Measurements from ENCODE around the gene ACAP1. TPM values are rescaled to one million over a fixed set of nuclear protein-coding genes. Genes with fewer than 3 reads are reported as not detected.

ACAP1 gene
- total RNA-seq, 1 donor from 2014 or later: 1.3 TPM

DNA sequence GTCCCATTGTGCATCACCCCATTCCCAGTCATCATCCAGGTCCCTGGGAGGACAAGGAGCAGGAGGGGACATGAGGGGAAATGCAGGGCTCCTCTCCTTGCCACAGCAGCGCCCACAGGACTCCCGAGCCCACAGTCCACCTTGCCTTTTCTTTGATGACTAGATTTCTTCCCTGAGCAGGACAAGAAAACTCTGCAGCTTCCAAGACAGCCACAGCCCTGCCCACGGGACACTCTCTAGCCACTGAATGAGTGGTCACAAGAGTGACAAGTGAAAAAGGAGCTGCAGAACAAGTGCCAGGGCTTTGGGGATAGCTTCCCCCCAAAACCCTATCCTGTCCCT, 11.9 kb upstream of the ACAP1 start:
- Mint-ChIP-seq H3K27ac (ENCODE audit: unreplicated experiment) (no peak overlapping the region), H3K27me3 (ENCODE audit: low read depth) (no peaks in the 10 kb centered on the region), H3K4me1 (peaks cover 14% of the 10 kb centered on the region), H3K36me3 (ENCODE audit: low read depth) (peaks cover 3% of the 10 kb centered on the region), H3K4me3 (peak overlapping the region; percentile 79), H3K9me3 (no peaks in the 10 kb centered on the region)
- DNase-seq (ENCODE audit: low read depth, low spot score): no peak
- TF ChIP-seq, protein P1, sequence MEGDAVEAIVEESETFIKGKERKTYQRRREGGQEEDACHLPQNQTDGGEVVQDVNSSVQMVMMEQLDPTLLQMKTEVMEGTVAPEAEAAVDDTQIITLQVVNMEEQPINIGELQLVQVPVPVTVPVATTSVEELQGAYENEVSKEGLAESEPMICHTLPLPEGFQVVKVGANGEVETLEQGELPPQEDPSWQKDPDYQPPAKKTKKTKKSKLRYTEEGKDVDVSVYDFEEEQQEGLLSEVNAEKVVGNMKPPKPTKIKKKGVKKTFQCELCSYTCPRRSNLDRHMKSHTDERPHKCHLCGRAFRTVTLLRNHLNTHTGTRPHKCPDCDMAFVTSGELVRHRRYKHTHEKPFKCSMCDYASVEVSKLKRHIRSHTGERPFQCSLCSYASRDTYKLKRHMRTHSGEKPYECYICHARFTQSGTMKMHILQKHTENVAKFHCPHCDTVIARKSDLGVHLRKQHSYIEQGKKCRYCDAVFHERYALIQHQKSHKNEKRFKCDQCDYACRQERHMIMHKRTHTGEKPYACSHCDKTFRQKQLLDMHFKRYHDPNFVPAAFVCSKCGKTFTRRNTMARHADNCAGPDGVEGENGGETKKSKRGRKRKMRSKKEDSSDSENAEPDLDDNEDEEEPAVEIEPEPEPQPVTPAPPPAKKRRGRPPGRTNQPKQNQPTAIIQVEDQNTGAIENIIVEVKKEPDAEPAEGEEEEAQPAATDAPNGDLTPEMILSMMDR (conservative IDR thresholded peaks at IDR 0.05): no peak

DNA sequence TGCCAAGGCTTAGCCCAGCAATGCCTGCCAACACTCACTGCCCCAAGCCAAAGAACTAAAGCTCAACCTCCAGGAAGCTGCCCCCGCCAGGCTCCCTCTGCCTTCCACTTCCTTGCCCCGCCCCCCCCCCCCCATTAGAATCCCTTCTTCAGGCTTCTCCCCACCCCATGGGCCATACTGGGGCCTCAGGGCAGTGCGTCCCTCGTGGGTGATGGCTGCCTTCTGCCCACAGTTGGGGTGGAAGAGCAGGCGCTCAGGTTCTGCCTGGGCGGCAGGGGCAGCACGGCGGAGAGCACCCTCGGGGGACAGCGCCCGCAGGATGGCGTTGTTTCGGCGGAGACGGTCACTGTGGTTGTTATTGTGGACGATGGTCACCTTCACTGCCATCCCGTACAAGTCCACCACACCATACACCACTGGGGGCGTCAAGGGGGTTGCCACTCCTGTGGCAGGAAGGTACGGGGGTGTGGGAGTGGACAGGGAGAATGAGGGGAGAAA, 11.2 kb upstream of the ACAP1 start:
- H3K4me3 Mint-ChIP-seq: peak overlapping the region; percentile 47
- TF ChIP-seq, protein P1 (conservative IDR thresholded peaks at IDR 0.05): no peak
- no peak overlapping the region for H3K27ac Mint-ChIP-seq (ENCODE audit: unreplicated experiment)
- peaks cover 3% of the 10 kb centered on the region for H3K36me3 Mint-ChIP-seq (ENCODE audit: low read depth)
- H3K9me3 Mint-ChIP-seq: no peaks in the 10 kb centered on the region
- no peaks in the 10 kb centered on the region for H3K27me3 Mint-ChIP-seq (ENCODE audit: low read depth)
- DNase-seq (ENCODE audit: low read depth, low spot score): no peak
- H3K4me1 Mint-ChIP-seq: peaks cover 20% of the 10 kb centered on the region

DNA sequence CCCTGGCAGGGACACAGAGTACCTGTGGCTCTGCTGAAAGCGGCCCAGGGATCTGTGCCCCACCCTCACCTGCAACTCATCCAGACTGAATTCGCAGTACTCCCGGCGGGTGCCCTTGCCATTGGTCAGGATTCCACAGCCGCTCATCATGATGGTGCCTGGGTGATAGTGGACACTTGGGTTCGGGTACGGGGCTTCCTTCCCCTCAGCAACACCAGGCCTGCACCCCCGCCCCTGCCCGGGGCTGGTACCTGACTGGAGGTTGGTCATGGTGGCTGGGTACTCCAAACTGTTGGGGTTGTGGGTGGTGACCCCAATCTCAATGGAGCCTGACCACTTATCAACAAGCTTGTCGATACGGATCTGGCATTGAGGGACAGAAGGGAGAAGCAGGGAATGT, 10.1 kb upstream of the ACAP1 start:
- DNase-seq (ENCODE audit: low read depth, low spot score): no peak
- Mint-ChIP-seq H3K36me3 (ENCODE audit: low read depth) (peaks cover 3% of the 10 kb centered on the region), H3K4me3 (peak overlapping the region; percentile 72), H3K27ac (ENCODE audit: unreplicated experiment) (no peak overlapping the region), H3K27me3 (ENCODE audit: low read depth) (no peaks in the 10 kb centered on the region), H3K9me3 (no peaks in the 10 kb centered on the region), H3K4me1 (peaks cover 22% of the 10 kb centered on the region)
- TF ChIP-seq, protein P1 (conservative IDR thresholded peaks at IDR 0.05): no peak

DNA sequence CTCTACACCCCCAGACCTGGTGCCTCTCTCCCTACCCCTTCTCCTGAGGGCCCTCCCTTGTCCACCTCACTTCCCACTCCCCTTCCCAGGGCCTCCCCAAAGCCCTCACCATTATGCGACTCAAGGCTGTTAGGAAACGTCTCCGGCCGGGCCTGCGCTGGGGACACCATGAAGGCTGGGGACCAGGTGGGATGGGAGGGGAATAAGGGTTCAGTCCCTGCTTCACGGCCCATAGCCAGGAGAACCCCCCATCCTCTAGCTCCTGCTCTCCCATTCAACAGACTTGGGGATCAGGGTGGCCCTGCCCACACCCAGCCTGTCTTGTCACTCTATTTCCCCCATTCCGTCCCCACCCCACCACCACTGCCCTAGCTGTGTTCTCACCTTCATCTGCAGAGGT, 9.3 kb upstream of the ACAP1 start:
- H3K27me3 Mint-ChIP-seq (ENCODE audit: low read depth): no peaks in the 10 kb centered on the region

DNA sequence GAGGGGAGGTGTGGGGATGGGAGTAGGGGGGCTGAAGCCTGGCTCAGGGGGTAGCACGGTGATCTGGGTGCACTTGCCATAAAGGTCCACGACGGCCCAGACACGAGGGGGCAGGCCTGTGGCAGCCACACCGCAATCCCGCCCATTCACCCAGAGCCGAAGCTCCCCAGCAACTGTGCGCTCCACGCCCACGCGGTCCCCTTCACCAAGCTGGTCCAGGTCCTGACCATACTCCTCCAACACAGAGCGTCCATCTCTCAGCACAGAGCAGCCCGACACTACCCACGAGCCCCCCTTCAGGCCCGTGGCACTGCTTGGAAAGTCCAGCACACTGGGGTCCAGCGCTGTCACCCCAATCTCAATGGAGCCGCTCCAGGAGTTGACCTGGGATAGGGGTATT, 8.8 kb upstream of the ACAP1 start:
- H3K4me1 Mint-ChIP-seq: peaks cover 22% of the 10 kb centered on the region
- no peaks in the 10 kb centered on the region for H3K27me3 Mint-ChIP-seq (ENCODE audit: low read depth)
- no peak for DNase-seq (ENCODE audit: low read depth, low spot score)
- peak overlapping the region; percentile 31 for H3K4me3 Mint-ChIP-seq
- H3K27ac Mint-ChIP-seq (ENCODE audit: unreplicated experiment): no peak overlapping the region
- no peaks in the 10 kb centered on the region for H3K9me3 Mint-ChIP-seq
- no peaks in the 10 kb centered on the region for H3K36me3 Mint-ChIP-seq (ENCODE audit: low read depth)
- TF ChIP-seq, protein P1 (conservative IDR thresholded peaks at IDR 0.05): no peak

More for the DNA sequence above, 9.3 kb upstream of the ACAP1 start:
- TF ChIP-seq, protein P1 (conservative IDR thresholded peaks at IDR 0.05): no peak
- no peaks in the 10 kb centered on the region for H3K9me3 Mint-ChIP-seq
- peaks cover 22% of the 10 kb centered on the region for H3K4me1 Mint-ChIP-seq
- no peak overlapping the region for H3K27ac Mint-ChIP-seq (ENCODE audit: unreplicated experiment)
- H3K36me3 Mint-ChIP-seq (ENCODE audit: low read depth): no peaks in the 10 kb centered on the region
- no peak for DNase-seq (ENCODE audit: low read depth, low spot score)
- H3K4me3 Mint-ChIP-seq: peak overlapping the region; percentile 72

DNA sequence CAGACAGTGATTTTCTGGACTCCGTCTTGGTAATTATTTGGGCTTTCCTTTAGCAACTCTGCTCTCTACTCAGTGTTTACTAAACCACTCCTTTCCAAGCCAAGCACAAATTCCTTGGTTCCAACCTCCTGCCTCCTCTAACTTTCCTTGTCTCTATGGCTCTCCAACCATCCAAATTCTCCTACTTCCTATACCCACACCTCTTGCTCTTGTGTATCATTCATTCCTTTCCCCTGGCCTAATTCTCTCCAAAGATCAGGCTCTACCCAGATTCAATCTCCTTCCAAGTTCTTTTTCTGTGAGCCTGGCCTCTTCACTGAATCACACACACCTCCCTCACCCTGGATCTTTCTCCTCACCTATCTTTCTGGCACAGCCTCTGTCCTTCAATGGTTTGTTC, 8.3 kb upstream of the ACAP1 start:
- Mint-ChIP-seq H3K27me3 (ENCODE audit: low read depth) (no peaks in the 10 kb centered on the region), H3K9me3 (no peaks in the 10 kb centered on the region), H3K4me1 (peaks cover 22% of the 10 kb centered on the region), H3K36me3 (ENCODE audit: low read depth) (no peaks in the 10 kb centered on the region), H3K27ac (ENCODE audit: unreplicated experiment) (peak overlapping the region; percentile 58), H3K4me3 (peak overlapping the region; percentile 93)
- TF ChIP-seq, protein P1 (conservative IDR thresholded peaks at IDR 0.05): no peak
- DNase-seq (ENCODE audit: low read depth, low spot score): no peak
